Measurements from ENCODE around the gene NUP54.

The NUP54 gene

GRCh38 chr4:76074468-76074867 lies 73.7 kb downstream of the NUP54 start, which contains the start of gene ART3:
Gene ART3, plus strand, starts transcription at chr4:76074709. Its CDS starts 1,181 bp downstream, at chr4:76075890.
- Histone ChIP-seq H3K4me1 (ENCODE audit: control insufficient read depth, insufficient read depth, low read length) (peaks cover 11% of the 10 kb centered on the region), H3K9me3 (ENCODE audit: control insufficient read depth in 2 of 2, low read length in 2 of 2) (no peaks in the 10 kb centered on the region), H3K9ac (ENCODE audit: low read length in 2 of 2) (no peak within 1 kb of the TSS), H3K4me3 (ENCODE audit: low read length in 2 of 2) (no peak within 1 kb of the TSS), H3K27me3 (ENCODE audit: control insufficient read depth in 1 of 2, insufficient read depth in 2 of 2, low read length in 2 of 2) (no peaks in the 10 kb centered on the region), H3K27ac (ENCODE audit: low read length) (no peak within 1 kb of the TSS), H3K36me3 (ENCODE audit: control insufficient read depth in 2 of 2, insufficient read depth in 2 of 2, low read length in 2 of 2) (no peaks in the 10 kb centered on the region)

GRCh38 chr4:76072760-76073159 lies 75.4 kb downstream of the NUP54 start:
- Histone ChIP-seq H3K36me3 (ENCODE audit: control insufficient read depth in 2 of 2, insufficient read depth in 2 of 2, low read length in 2 of 2) (no peaks in the 10 kb centered on the region), H3K4me3 (ENCODE audit: low read length in 2 of 2) (no peak overlapping the region)

DNA sequence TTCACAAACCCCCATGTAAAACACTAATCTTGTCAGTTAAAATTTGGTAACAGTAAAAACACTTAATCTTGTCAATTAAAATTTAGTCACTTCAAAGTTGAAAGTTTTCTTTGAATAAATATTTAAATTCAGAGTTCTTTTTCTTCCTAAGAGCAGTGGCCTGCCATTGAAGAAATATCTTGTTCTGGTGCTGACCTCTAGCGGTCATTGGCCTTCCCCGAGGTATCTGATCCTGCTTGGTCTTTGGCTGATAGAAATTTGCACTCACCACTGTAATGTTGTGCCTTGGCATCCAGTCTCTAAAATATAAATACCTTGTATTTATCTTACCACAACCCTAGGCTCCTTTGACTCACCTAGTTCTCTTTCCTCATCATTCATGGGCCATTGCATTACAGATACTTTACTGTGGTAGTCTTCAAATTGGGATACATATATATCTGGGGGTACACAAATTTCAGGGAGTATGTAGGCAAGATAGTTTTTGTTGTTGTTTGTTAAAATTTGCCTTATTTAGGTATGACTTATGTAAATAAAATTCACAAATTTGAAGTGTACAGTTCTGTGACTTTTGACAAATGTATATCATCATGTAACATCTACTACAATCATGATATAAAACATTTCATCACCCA lies 80.4 kb downstream of the NUP54 start:
- Histone ChIP-seq H3K9ac (ENCODE audit: low read length in 2 of 2) (no peak overlapping the region), H3K27me3 (ENCODE audit: control insufficient read depth in 1 of 2, insufficient read depth in 2 of 2, low read length in 2 of 2) (no peaks in the 10 kb centered on the region), H3K4me1 (ENCODE audit: control insufficient read depth, insufficient read depth, low read length) (no peaks in the 10 kb centered on the region), H3K36me3 (ENCODE audit: control insufficient read depth in 2 of 2, insufficient read depth in 2 of 2, low read length in 2 of 2) (no peaks in the 10 kb centered on the region), H3K9me3 (ENCODE audit: control insufficient read depth in 2 of 2, low read length in 2 of 2) (no peaks in the 10 kb centered on the region), H3K4me3 (ENCODE audit: low read length in 2 of 2) (no peak overlapping the region), H3K27ac (ENCODE audit: low read length) (no peak overlapping the region)

More at GRCh38 chr4:76072760-76073159, 75.4 kb downstream of the NUP54 start:
- Histone ChIP-seq H3K27me3 (ENCODE audit: control insufficient read depth in 1 of 2, insufficient read depth in 2 of 2, low read length in 2 of 2) (no peaks in the 10 kb centered on the region), H3K9me3 (ENCODE audit: control insufficient read depth in 2 of 2, low read length in 2 of 2) (no peaks in the 10 kb centered on the region), H3K9ac (ENCODE audit: low read length in 2 of 2) (no peak overlapping the region), H3K4me1 (ENCODE audit: control insufficient read depth, insufficient read depth, low read length) (peaks cover 11% of the 10 kb centered on the region), H3K27ac (ENCODE audit: low read length) (no peak overlapping the region)

DNA sequence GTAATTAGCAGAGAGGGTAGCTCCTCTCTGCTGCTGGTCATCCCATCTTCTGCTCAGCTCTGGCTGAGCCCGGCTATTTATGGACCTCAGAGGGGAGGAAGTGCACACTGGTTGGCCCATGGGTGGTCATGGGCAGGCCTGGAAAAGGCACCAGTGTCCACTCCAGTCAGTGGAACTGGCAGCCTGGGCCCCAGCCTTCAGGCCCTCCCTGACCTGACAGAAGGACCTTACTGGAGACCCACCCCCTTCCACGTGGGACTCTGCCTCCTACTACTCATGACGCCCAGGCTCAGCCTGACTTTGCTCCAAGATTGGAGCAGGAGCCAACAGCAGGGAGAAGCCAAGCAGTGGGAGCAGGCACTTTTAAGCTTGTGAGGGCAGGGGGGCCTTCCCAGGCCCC lies 81.7 kb downstream of the NUP54 start:
- Histone ChIP-seq H3K27ac (ENCODE audit: low read length) (no peak overlapping the region), H3K9me3 (ENCODE audit: control insufficient read depth in 2 of 2, low read length in 2 of 2) (no peaks in the 10 kb centered on the region)

More for the DNA sequence above, 81.7 kb downstream of the NUP54 start:
- Histone ChIP-seq H3K9ac (ENCODE audit: low read length in 2 of 2) (no peak overlapping the region), H3K36me3 (ENCODE audit: control insufficient read depth in 2 of 2, insufficient read depth in 2 of 2, low read length in 2 of 2) (no peaks in the 10 kb centered on the region), H3K4me3 (ENCODE audit: low read length in 2 of 2) (no peak overlapping the region), H3K27me3 (ENCODE audit: control insufficient read depth in 1 of 2, insufficient read depth in 2 of 2, low read length in 2 of 2) (no peaks in the 10 kb centered on the region), H3K4me1 (ENCODE audit: control insufficient read depth, insufficient read depth, low read length) (no peaks in the 10 kb centered on the region)

Measured in stomach smooth muscle (tissue), 2 donors.